HepG2 (cell line): Measurements from ENCODE around the gene KRT4. TPM values are rescaled to one million over a fixed set of nuclear protein-coding genes. Genes with fewer than 3 reads are reported as not detected.

Experiments used
- ATAC-seq: fragments of 200-7000 bp; cut with Tn5 transposase; 3 replicates; pipeline ENCODE4 v1.9.1; 2020; ENCODE audit warnings: mild to moderate bottlenecking, moderate library complexity
- BruUV-seq: library from RNA; stranded (reverse); fragments of 400-500 nt; replicated peaks from 2 replicates; lab custom pipeline; 2021; lab: Mats Ljungman, UMichigan
- CTCF ChIA-PET: fragments of 300-600 bp; formaldehyde crosslinking; extraction: SDS; loops from one replicate; lab custom pipeline; 2021; ENCODE audit warnings: low total read pairs, inconsistent platforms, low intra/inter-chr PET ratio; lab: Yijun Ruan, JAX
- POLR2A ChIA-PET: fragments of 350-600 bp; sonication (Branson Sonifier 250); formaldehyde crosslinking; loops from one replicate; lab custom pipeline; 2020; ENCODE audit warnings: antibody characterized with exemption, inconsistent platforms; lab: Yijun Ruan, JAX
- DNase-seq: peaks from one replicate; pipeline ENCODE4 v3.0.0-alpha.2; 2015; ENCODE audit warnings: low spot score
- FAIRE-seq: peaks from 3 replicates; lab custom pipeline; 2011; peaks lifted over from hg19 to GRCh38; lab: Jason Lieb, UNC
- H2AFZ ChIP-seq: one replicate; pipeline ENCODE4 v1.6.1; 2011; ENCODE audit warnings: low read length, inconsistent platforms
- H3K27ac ChIP-seq: fragments of 300-600 bp; 3 replicates; pipeline ENCODE4 v1.8.0; 2011; ENCODE audit warnings: mixed run types, mild to moderate bottlenecking, mixed read lengths, low read length, inconsistent platforms; ENCODE audit not compliant: insufficient read depth; ENCODE audit errors: extremely low read length
- H3K27me3 ChIP-seq, 2 experiments: fragments of 200-600 bp in 1 of 2; 2 replicates in 1 of 2; 3 replicates in 1 of 2; pipeline versions ENCODE4 v1.6.0 to v1.8.0; 2011; ENCODE audit warnings: low read length in 2 of 2, mild to moderate bottlenecking in 2 of 2, moderate library complexity in 2 of 2, inconsistent platforms in 1 of 2; ENCODE audit not compliant: insufficient read depth in 2 of 2, control insufficient read depth in 1 of 2
- H3K36me3 ChIP-seq, 2 experiments: fragments of 200-600 bp in 1 of 2; replicated peaks in 1 of 2; 2 replicates in 1 of 2; 3 replicates in 1 of 2; pipeline versions ENCODE4 v1.5.1 to v1.8.0; 2011; ENCODE audit warnings: low read length in 2 of 2, inconsistent platforms in 1 of 2; ENCODE audit not compliant: insufficient read depth in 2 of 2, control insufficient read depth in 1 of 2
- H3K4me1 ChIP-seq: 2 replicates; pipeline ENCODE4 v1.5.1; 2012; ENCODE audit warnings: low read length, inconsistent platforms; ENCODE audit not compliant: insufficient read depth
- H3K4me2 ChIP-seq: 2 replicates; pipeline ENCODE4 v1.6.0; 2011; ENCODE audit warnings: low read depth, low read length, inconsistent platforms
- H3K4me3 ChIP-seq, 3 experiments: fragments of 200-600 bp in 1 of 3; sonication (generic), shearing (Covaris generic) in 1 of 3; replicated peaks in 1 of 3; 2 replicates each; pipeline ENCODE4 v1.5.1; 2011 to 2016; ENCODE audit warnings: low read length in 3 of 3, inconsistent platforms in 2 of 3, low read depth in 2 of 3, mild to moderate bottlenecking in 2 of 3, control low read depth in 1 of 3, mixed read lengths in 1 of 3; ENCODE audit not compliant: insufficient read depth in 1 of 3
- H3K79me2 ChIP-seq: one replicate; pipeline ENCODE4 v1.6.1; 2011; ENCODE audit warnings: low read length, inconsistent platforms; ENCODE audit not compliant: insufficient read depth
- H3K9ac ChIP-seq: 2 replicates; pipeline ENCODE4 v1.6.0; 2011; ENCODE audit warnings: mild to moderate bottlenecking, low read depth, low read length, inconsistent platforms; ENCODE audit not compliant: insufficient read depth
- H3K9me3 ChIP-seq: 2 replicates; pipeline ENCODE4 v1.5.1; 2012; ENCODE audit warnings: mild to moderate bottlenecking, low read length
- H4K20me1 ChIP-seq: 2 replicates; pipeline ENCODE4 v1.6.0; 2011; ENCODE audit warnings: inconsistent platforms, mild to moderate bottlenecking, low read length, moderate library complexity; ENCODE audit not compliant: insufficient read depth
- GZF1 ChIP-seq: sonication (generic); formaldehyde crosslinking; IDR thresholded peaks from 2 replicates; pipeline ENCODE4 v1.5.1; 2020; ENCODE audit warnings: mild to moderate bottlenecking, missing genetic modification reagents
- ZFP82 ChIP-seq: sonication (generic); formaldehyde crosslinking; IDR thresholded peaks from 2 replicates; pipeline ENCODE4 v1.5.1; 2020; ENCODE audit warnings: mild to moderate bottlenecking, missing genetic modification reagents, borderline replicate concordance
- ZNF124 ChIP-seq: sonication (generic); formaldehyde crosslinking; IDR thresholded peaks from 2 replicates; pipeline ENCODE4 v1.4.0; 2020; ENCODE audit warnings: missing genetic modification reagents
- ZNF350 ChIP-seq: sonication (generic); formaldehyde crosslinking; IDR thresholded peaks from 2 replicates; pipeline ENCODE4 v1.4.0; 2020; ENCODE audit warnings: mild to moderate bottlenecking, low read depth, missing genetic modification reagents, borderline replicate concordance
- ZNF749 ChIP-seq: sonication (generic); formaldehyde crosslinking; IDR thresholded peaks from 2 replicates; pipeline ENCODE4 v1.8.0; 2022; ENCODE audit warnings: mild to moderate bottlenecking, missing genetic modification reagents, moderate library complexity, borderline replicate concordance
- WGBS: methylation state at CpG from one replicate; pipeline ENCODE4 v1.1.6; 2017; ENCODE audit warnings: low lambda C conversion rate; 5-methylcytosine and 5-hydroxymethylcytosine counted together
- in situ Hi-C: cut with HindIII; loops from 2 replicates; pipeline ENCODE4 v1.10.0; 2017; ENCODE audit warnings: low pct_unique_long_range_greater_than_20kb; ENCODE audit not compliant: extremely low pct_ligation_motif_present
- intact Hi-C: fragments of 100-400 bp; cut with micrococcal nuclease; formaldehyde crosslinking; loops from one replicate; pipeline ENCODE4 v1.10.0; 2022; ENCODE audit not compliant: unreplicated experiment
- polyA plus RNA-seq, 8 experiments: library from polyadenylated mRNA; depleted of rRNA in 3 of 8; stranded (reverse) in 7 of 8; unstranded in 1 of 8; fragments of >200 nt; fragmentation: Illumina TruSeq in 4 of 8; extraction: Trizol in 4 of 8; gene quantifications; 2 replicates each; pipeline versions ENCODE4 v1.2.1 to v1.2.3, GENCODE V29; 2011 to 2016; ENCODE audit warnings: low read depth in 4 of 8, missing spikeins in 1 of 8, mixed read lengths in 1 of 8; ENCODE audit not compliant: insufficient read depth in 1 of 8
- total RNA-seq, 5 experiments: library from RNA; depleted of rRNA; stranded (reverse); fragments of >200 nt; fragmentation: Illumina TruSeq; extraction: Trizol; gene quantifications; 2 replicates each; pipeline ENCODE4 v1.2.3, GENCODE V29; 2016; ENCODE audit warnings: low read depth in 1 of 5
- TF ChIP-seq, protein P1 (sequence below): sonication (generic); formaldehyde crosslinking; IDR thresholded peaks from 2 replicates; pipeline ENCODE4 v1.4.0; 2020; ENCODE audit warnings: low read depth, missing genetic modification reagents
- TF ChIP-seq, protein P2 (sequence below): IDR thresholded peaks from 2 replicates; pipeline ENCODE4 v1.6.1; 2016; ENCODE audit warnings: mild to moderate bottlenecking

KRT4 gene
- total and polyA plus RNA-seq, 2 of the 13 experiments (the other 11 are each of a cell fraction or from before 2014, with no cell fraction given), result not detected

DNA sequence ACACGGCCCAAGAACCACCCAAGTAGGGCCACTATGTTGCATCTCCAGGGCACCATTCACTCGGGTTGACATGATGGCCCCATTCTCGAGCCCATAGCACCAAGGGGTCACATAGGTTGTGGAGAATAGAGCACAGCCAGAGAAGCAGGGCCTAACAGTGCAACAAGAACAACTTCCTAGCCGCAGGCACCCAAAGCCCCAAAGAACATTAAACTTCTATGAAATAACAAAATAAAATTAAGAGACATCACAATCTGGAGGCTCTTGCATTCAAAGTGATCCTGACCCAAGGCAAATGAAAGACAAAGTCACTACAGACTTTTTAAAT is 1.9 kb downstream of the KRT4 start:
- no TSS peak for BruUV-seq
- Histone ChIP-seq H3K79me2 (no peaks in the 10 kb centered on the region), H3K4me2 (no peak overlapping the region), H3K36me3 (no peaks in the 10 kb centered on the region), H3K4me1 (no peaks in the 10 kb centered on the region), H3K27ac (no peak overlapping the region), H3K9me3 (no peaks in the 10 kb centered on the region), H3K27me3 (peaks cover 1 to 36% of the 10 kb centered on the region in 2 experiments; a peak in 4 of 5 replicates), H4K20me1 (no peaks in the 10 kb centered on the region), H3K4me3 (no peak overlapping the region), H3K9ac (no peak overlapping the region), H2AFZ (no peak overlapping the region)
- ChIA-PET POLR2A (no interaction called here), CTCF (no interaction called here)
- intact Hi-C loops (no loop called here), in situ Hi-C loops (no loop called here)
- TF ChIP-seq, protein P1, sequence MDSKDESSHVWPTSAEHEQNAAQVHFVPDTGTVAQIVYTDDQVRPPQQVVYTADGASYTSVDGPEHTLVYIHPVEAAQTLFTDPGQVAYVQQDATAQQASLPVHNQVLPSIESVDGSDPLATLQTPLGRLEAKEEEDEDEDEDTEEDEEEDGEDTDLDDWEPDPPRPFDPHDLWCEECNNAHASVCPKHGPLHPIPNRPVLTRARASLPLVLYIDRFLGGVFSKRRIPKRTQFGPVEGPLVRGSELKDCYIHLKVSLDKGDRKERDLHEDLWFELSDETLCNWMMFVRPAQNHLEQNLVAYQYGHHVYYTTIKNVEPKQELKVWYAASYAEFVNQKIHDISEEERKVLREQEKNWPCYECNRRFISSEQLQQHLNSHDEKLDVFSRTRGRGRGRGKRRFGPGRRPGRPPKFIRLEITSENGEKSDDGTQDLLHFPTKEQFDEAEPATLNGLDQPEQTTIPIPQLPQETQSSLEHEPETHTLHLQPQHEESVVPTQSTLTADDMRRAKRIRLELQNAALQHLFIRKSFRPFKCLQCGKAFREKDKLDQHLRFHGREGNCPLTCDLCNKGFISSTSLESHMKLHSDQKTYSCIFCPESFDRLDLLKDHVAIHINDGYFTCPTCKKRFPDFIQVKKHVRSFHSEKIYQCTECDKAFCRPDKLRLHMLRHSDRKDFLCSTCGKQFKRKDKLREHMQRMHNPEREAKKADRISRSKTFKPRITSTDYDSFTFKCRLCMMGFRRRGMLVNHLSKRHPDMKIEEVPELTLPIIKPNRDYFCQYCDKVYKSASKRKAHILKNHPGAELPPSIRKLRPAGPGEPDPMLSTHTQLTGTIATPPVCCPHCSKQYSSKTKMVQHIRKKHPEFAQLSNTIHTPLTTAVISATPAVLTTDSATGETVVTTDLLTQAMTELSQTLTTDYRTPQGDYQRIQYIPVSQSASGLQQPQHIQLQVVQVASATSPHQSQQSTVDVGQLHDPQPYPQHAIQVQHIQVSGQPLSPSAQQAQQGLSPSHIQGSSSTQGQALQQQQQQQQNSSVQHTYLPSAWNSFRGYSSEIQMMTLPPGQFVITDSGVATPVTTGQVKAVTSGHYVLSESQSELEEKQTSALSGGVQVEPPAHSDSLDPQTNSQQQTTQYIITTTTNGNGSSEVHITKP (CRISPR knock-in tag), result no peak
- DNase-seq (no peak), ATAC-seq (no peak), FAIRE-seq (no peak)
- 0% methylated on average over 3 of the region's 4 CpGs for WGBS

DNA sequence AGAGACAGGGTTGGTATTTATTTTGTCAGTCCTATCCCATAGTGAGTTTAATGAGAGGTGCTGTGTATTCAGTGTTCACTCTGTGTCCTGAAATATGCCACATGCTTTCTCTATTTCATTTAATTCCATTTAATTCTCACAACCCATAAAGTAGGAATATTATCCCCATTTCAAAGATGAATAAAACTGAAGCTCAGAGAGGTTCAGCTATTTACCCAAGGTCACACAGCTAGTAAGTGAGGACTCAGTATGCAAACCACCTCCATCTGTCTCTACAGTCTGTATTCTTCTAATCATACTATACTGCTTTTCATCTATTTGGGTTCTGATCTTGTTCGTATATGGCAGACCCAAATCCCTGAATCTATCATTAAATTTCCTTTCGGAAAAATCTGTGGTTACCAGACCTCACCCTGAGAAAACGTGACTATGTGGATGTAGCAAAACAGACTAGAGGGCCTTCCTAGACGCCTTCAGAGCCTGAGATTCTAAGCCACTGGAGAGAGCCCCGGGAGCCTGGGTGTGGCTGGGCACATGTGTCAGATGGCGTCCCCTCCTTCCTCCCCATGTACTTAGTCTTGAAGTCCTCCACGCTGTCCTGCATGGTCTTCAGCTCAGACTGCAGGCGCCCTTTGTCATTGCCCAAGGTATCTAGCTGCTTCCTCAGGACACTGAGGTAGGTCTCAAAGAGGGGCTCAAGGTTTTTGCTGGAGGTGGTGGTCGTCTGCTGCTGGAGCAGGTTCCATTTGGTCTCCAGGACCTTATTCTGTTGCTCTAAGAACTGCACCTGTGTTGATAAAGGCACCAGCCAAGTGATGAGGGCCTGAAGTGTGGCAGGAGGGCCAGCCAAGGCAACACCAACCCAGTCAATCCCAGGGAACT is 2.5 kb downstream of the KRT4 start:
- peaks cover 1 to 37% of the 10 kb centered on the region in 2 experiments; a peak in 4 of 5 replicates for H3K27me3 ChIP-seq
- no peaks in the 10 kb centered on the region for H3K4me1 ChIP-seq
- TF ChIP-seq ZFP82 (CRISPR knock-in tag), result no peak
- no peak for TF ChIP-seq GZF1
- TF ChIP-seq, protein P2, sequence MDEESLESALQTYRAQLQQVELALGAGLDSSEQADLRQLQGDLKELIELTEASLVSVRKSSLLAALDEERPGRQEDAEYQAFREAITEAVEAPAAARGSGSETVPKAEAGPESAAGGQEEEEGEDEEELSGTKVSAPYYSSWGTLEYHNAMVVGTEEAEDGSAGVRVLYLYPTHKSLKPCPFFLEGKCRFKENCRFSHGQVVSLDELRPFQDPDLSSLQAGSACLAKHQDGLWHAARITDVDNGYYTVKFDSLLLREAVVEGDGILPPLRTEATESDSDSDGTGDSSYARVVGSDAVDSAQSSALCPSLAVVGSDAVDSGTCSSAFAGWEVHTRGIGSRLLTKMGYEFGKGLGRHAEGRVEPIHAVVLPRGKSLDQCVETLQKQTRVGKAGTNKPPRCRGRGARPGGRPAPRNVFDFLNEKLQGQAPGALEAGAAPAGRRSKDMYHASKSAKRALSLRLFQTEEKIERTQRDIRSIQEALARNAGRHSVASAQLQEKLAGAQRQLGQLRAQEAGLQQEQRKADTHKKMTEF (CRISPR knock-in tag), result no peak
- no peak for TF ChIP-seq ZNF350
- TF ChIP-seq ZNF124, result no peak
- TF ChIP-seq ZNF749 (CRISPR knock-in tag), result no peak
- intact Hi-C loops, result no loop called here
- in situ Hi-C loops, result no loop called here
- no peaks in the 10 kb centered on the region for H4K20me1 ChIP-seq
- no peak overlapping the region for H3K4me3 ChIP-seq
- no TSS peak for BruUV-seq
- H3K4me2 ChIP-seq, result no peak overlapping the region
- no peaks in the 10 kb centered on the region for H3K36me3 ChIP-seq
- no peak overlapping the region for H3K27ac ChIP-seq
- ChIA-PET CTCF (no interaction called here), POLR2A (no interaction called here)
- no peak overlapping the region for H3K9ac ChIP-seq
- ATAC-seq (no peak), DNase-seq (no peak), FAIRE-seq (no peak)
- H3K79me2 ChIP-seq, result no peaks in the 10 kb centered on the region
- no peaks in the 10 kb centered on the region for H3K9me3 ChIP-seq
- under 1% methylated on average over 4 of the region's 9 CpGs for WGBS
- H2AFZ ChIP-seq, result no peak overlapping the region
